Omental fat pad (tissue), 4 donors: Measurements from ENCODE around the gene MKKS. TPM values are rescaled to one million over a fixed set of nuclear protein-coding genes. Genes with fewer than 3 reads are reported as not detected.

Experiments
- ATAC-seq: fragments of 150-250 bp; one replicate; pipeline ENCODE4 v1.9.1; 2016; ENCODE audit warnings: mild to moderate bottlenecking, moderate library complexity; ENCODE audit not compliant: low FRiP score
- DNase-seq: peaks from one replicate; pipeline ENCODE4 v3.0.0-alpha.2; 2019; ENCODE audit warnings: low spot score
- total RNA-seq, 4 donors: library from RNA; depleted of rRNA; stranded (reverse); fragments of >200 nt; gene quantifications; one replicate each; pipeline ENCODE4 v1.1.0, GENCODE V29; 2016
- TF ChIP-seq, protein P1 (sequence below), 3 donors: fragments of 450-650 bp; IDR thresholded peaks; one replicate each; pipeline ENCODE4 v1.5.1; 2016 to 2017; ENCODE audit warnings: antibody characterized with exemption in 3 of 3, mild to moderate bottlenecking in 3 of 3, moderate library complexity in 2 of 3

The MKKS gene
- 10 to 100 TPM in 3 of 4 donors, 1 to 10 TPM in 1; 7.7 to 25.5 (median 12.5) TPM for total RNA-seq

DNA sequence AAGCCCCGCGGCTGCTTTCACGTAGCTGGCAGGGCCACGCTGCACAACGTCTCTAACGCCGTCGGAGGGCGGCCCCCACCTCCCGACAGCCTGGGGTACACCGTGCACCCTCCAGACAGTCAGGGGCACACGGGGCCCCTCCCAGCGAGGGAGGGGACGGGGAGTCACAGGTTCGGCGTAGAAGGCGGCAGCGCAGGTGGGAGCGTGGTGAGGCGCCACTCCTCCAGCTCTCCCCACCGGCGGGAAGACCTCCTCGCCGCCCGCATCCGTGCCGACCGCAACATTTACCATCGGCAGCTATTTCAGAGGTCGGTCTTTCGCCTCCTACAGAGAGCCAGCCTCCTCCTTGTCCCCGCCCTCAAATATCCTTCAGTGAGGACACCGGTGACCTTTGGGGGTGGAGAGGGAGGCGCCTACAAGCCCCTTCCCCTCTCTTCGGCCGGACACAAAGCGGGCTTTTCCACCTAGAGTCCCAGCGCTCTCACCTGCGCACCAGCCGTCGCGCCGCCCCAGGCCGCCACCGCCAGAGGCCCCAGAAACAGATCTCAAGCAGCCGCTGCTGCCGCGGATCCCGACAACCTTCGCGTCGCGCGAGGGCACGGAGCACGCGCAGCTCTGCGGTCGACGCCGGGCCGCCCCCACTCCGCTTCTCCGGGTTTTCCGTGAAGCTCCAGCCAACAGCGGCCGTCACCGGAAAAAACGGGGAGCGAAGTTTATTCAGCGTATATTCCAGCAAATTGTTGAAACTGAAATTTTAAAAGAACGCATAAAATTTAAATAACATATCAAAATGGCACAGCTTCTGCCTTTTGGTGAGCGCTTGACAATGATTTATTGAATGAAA lies at the start of gene MKKS:
MKKS (minus strand) TSS at position 600 of the 844 bp plus-strand sequence. CDS start 20,708 bp downstream, outside the sequence.
- TF ChIP-seq, protein P1, sequence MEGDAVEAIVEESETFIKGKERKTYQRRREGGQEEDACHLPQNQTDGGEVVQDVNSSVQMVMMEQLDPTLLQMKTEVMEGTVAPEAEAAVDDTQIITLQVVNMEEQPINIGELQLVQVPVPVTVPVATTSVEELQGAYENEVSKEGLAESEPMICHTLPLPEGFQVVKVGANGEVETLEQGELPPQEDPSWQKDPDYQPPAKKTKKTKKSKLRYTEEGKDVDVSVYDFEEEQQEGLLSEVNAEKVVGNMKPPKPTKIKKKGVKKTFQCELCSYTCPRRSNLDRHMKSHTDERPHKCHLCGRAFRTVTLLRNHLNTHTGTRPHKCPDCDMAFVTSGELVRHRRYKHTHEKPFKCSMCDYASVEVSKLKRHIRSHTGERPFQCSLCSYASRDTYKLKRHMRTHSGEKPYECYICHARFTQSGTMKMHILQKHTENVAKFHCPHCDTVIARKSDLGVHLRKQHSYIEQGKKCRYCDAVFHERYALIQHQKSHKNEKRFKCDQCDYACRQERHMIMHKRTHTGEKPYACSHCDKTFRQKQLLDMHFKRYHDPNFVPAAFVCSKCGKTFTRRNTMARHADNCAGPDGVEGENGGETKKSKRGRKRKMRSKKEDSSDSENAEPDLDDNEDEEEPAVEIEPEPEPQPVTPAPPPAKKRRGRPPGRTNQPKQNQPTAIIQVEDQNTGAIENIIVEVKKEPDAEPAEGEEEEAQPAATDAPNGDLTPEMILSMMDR (IDR thresholded peaks at IDR 0.05) = no peak
- peak; percentile 58 for DNase-seq

DNA sequence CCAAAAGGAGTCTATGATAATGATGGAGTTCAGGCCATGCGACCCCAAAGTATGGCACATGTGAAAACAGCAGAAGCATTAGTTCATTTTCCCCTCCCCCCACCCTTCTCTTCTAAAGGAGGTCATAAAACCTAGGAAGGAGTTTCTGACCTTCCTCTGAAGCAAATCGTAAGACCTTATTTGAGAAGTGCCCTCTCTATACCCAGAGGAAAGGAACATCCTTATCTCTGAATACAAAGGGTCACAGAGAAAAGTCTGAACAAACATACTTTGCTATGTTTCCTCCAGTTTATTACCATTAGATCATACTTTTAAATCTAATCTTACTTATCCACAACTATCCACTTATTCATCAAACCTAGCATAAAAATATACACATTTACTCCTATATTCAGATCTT lies 49.7 kb upstream of the MKKS start:
- ATAC-seq (no peak), DNase-seq (no peak)
- TF ChIP-seq, protein P1 (IDR thresholded peaks at IDR 0.05) = no peak

More for the DNA sequence above, at the start of gene MKKS:
- ATAC-seq = peak; percentile 92

DNA sequence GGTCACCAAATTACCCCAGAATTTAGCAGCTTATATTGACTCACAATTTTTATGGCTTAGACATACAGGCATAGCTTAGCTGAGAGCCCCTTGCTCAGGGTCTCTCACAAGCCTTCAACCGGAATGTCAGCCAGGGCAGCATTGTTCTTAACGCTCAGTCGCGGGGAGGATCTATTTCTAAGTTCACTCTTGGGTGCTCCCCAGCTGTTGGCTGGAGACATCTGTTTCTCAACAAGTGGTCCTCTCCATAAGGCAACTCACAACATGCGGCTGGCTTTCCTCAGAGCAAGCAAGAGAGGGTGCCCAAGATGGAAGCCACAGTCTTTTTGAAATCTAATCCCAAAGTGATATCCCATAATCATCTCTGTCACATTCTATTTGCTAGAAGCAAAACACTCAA lies 47.7 kb upstream of the MKKS start:
- ATAC-seq = no peak
- TF ChIP-seq, protein P1 (IDR thresholded peaks at IDR 0.05) = no peak
- DNase-seq = no peak

DNA sequence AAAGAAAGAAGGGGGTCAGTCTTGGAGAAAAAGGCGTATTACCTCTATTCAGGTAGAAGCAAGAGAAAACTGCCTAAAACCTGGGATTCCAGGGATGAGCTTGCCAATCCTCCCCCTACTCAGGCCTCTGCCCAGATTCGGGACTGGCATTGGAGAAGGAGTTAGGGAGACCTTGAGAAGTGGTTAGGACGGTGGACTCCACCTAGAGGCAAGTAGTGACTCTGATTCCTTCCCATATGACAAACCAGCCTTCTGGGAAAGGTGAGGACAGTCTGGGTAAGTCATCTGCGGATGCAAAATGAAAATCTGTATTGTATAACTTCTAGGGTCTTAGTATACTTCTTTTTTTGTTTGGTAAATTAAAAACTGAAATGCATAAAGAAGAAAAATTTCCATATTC lies 44.9 kb upstream of the MKKS start:
- TF ChIP-seq, protein P1 (IDR thresholded peaks at IDR 0.05) = no peak
- ATAC-seq = no peak
- DNase-seq = no peak

DNA sequence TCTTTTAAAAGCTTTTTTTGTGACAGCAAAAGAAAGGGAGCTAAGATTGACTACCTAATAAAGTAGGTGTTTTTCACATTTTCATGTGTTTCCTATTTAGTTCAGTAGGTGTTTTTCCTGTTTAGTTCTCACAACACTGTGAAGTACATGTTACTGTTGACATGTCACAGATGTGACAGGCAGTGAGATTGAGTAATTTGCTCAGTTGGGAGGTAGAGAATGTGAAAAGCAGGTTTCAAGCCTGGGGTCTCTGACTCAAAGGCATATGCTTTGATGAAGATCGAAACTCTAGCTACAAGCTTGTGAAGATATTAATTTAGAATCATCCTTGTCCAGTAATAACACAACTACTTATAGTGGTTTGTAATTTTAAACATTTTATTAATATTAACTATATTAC lies 44.2 kb upstream of the MKKS start:
- TF ChIP-seq, protein P1 (IDR thresholded peaks at IDR 0.05) = no peak
- DNase-seq (no peak), ATAC-seq (no peak)

DNA sequence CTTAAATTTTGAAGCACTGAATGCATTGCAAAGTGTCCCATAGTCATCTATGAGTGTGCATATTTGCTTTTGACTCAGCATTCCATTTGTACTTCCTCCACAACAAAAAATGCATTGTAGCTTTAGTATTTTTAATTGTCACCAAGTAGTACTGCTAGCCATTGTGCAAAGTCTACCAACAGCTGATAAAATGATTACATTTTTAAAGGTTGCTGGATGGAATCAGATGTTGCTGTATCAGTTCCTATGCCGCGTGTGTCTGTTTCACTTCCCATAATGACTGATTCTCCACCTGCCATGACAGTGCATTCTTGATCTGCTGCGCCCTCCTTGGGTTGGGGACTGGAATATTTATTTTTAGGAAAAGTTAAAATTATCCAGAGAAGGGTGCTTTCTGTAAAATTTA lies 42.3 kb upstream of the MKKS start:
- TF ChIP-seq, protein P1 (IDR thresholded peaks at IDR 0.05) = no peak
- DNase-seq (no peak), ATAC-seq (no peak)

DNA sequence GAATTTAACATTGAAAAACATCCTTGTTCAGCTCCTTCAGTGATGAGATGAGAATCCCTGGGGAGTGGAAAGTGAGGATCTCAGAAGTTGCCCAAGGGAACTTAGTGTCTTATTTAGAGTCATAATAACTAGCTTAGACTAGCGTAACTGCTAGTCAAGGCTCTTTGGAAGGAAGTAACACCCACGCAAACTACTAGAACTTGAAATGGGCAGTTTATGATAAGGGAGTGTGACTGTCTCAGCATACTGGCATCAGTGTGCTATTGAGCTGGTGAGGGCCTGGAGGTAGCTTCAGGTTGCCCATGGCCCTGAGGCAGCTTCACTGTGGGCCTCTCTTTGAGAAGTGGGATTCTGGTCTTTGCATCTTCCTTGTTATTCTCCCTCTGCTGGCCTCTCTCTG lies 41.2 kb upstream of the MKKS start:
- peak; percentile 27 for ATAC-seq

More for the DNA sequence above, 41.2 kb upstream of the MKKS start:
- no peak for DNase-seq
- TF ChIP-seq, protein P1 (IDR thresholded peaks at IDR 0.05) = no peak
